Left kidney (tissue), 2 donors: ENCODE results near the gene HPCA. TPM values are rescaled to one million over a fixed set of nuclear protein-coding genes. Genes with fewer than 3 reads are reported as not detected.

Source experiments
- DNase-seq: peaks from one replicate; pipeline ENCODE4 v3.0.0-alpha.2; 2013
- polyA plus RNA-seq: library from polyadenylated mRNA; unstranded; fragments of 120-200 nt; gene quantifications from one replicate; pipeline ENCODE4 v1.2.1, GENCODE V29; 2013; ENCODE audit not compliant: insufficient read length

The HPCA gene
- polyA plus RNA-seq, 1 donor = 0.57 TPM

- DNase-seq = no peak
Measured at GRCh38 chr1:32889731-32890278, 3.5 kb downstream of the HPCA start.

- no peak for DNase-seq
Measured at GRCh38 chr1:32890516-32891240, 4.4 kb downstream of the HPCA start.

GRCh38 chr1:32891241-32891570, 4.9 kb downstream of the HPCA start:
- DNase-seq = no peak

GRCh38 chr1:32891630-32892029, 5.3 kb downstream of the HPCA start:
- DNase-seq = no peak

GRCh38 chr1:32892368-32893197, 6.3 kb downstream of the HPCA start:
- DNase-seq = no peak

- DNase-seq = no peak
Measured at GRCh38 chr1:32893198-32894018, 7.1 kb downstream of the HPCA start.

GRCh38 chr1:32894019-32894600, 7.8 kb downstream of the HPCA start:
- no peak for DNase-seq

GRCh38 chr1:32894681-32895080, 8.4 kb downstream of the HPCA start:
- DNase-seq = no peak

GRCh38 chr1:32895325-32896215, 9.3 kb downstream of the HPCA start:
- DNase-seq = no peak

GRCh38 chr1:32896451-32896850, 10.2 kb downstream of the HPCA start:
- no peak for DNase-seq

- DNase-seq = no peak
Measured at GRCh38 chr1:32897082-32898049, 11.1 kb downstream of the HPCA start.

GRCh38 chr1:32898056-32898455, 11.8 kb downstream of the HPCA start:
- DNase-seq = no peak

GRCh38 chr1:32898958-32899357, 12.7 kb downstream of the HPCA start:
- DNase-seq = no peak

GRCh38 chr1:32899586-32900296, 13.4 kb downstream of the HPCA start:
- DNase-seq = no peak

- DNase-seq = no peak
Measured at GRCh38 chr1:32900371-32900955, 14.2 kb downstream of the HPCA start.

- DNase-seq = no peak
Measured at GRCh38 chr1:32900956-32901822, 14.9 kb downstream of the HPCA start, which contains the start of gene TMEM54. TMEM54 (minus strand) TSS chr1:32901389; CDS start chr1:32901238, 151 bp downstream.

- DNase-seq = no peak
Measured at GRCh38 chr1:32901823-32902534, 15.7 kb downstream of the HPCA start.
